ENCODE results near the gene SGK1. TPM values are rescaled to one million over a fixed set of nuclear protein-coding genes. Genes with fewer than 3 reads are reported as not detected.
"Not testable (repeated sequence)": the region's sequence is repeated elsewhere in the genome, so short reads cannot be mapped to it uniquely, and the experiment has no call there.

The SGK1 gene
- total RNA-seq, 1 experiment from 2014 or later, result 23.2 TPM

- TF ChIP-seq E2F5 (CRISPR knock-in tag; IDR thresholded peaks at IDR 0.05) (no peak), PRRX2 (CRISPR knock-in tag; IDR thresholded peaks at IDR 0.05) (no peak), RELA (CRISPR knock-in tag; IDR thresholded peaks at IDR 0.05; ENCODE audit: borderline replicate concordance) (no peak), E2F1 (CRISPR knock-in tag; IDR thresholded peaks at IDR 0.05) (no peak), IRF1 (CRISPR knock-in tag; IDR thresholded peaks at IDR 0.05) (no peak)
Observed at GRCh38 chr6:134257516-134257915, 60.4 kb downstream of the SGK1 start (continued).

DNA sequence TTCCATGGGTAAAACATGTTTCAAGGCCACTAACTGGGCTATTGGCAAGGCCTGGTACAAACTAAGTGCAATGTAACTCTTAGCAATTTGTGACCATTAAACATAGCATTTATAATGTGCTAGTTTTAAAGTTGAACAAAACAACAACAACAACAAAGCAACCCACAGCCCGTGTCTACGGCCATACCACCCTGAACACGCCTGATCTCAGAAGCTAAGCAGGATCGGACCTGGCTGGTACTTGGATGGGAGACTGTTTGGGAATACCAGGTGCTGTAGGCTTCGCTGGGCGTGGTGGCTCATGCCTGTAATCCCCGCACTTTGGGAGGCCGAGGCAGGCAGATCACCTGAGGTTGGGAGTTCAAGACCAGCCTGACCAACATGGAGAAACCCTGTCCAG, 61.0 kb downstream of the SGK1 start:
- Mint-ChIP-seq H3K27me3 (ENCODE audit: low read depth) (no peaks in the 10 kb centered on the region), H3K27ac (no peak overlapping the region)

DNA sequence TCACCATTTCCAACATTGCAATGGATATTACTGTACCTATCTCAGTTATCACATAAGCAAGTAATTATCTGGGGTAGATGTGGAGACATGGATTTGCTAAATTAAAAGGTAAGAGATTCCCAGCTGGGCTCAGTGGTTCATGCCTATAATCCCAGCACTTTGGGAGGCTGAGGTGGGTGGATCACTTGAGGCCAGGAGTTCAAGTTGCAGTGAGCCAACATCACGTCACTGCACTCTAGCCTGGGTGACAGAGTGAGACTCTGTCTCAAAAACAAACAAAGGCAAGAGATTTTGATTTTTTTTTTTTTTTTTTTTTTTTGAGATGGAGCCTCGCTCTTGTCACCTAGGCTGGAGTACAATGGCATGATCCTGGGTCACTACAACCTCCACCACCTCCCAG, 62.6 kb downstream of the SGK1 start:
- H3K9me3 Mint-ChIP-seq; POLR2A ChIA-PET; CTCF ChIA-PET; H3K27me3 Mint-ChIP-seq (ENCODE audit: low read depth); H3K27ac Mint-ChIP-seq; H3K36me3 Mint-ChIP-seq; ATAC-seq; DNase-seq (ENCODE audit: low spot score); H3K4me1 Mint-ChIP-seq; H3K4me3 Mint-ChIP-seq: not testable (repeated sequence)

More for the DNA sequence above, 61.0 kb downstream of the SGK1 start:
- TF ChIP-seq ZNF232 (CRISPR knock-in tag; IDR thresholded peaks at IDR 0.05) (0 out of 2 replicates have a peak, but pooled peaks have one; percentile 34), OVOL2 (CRISPR knock-in tag; IDR thresholded peaks at IDR 0.05; ENCODE audit: borderline replicate concordance) (no peak)
- POLR2A ChIA-PET, result no interaction called here
- H3K9me3 Mint-ChIP-seq, result peaks cover 5% of the 10 kb centered on the region; the same call in 1 of the 2 replicates
- DNase-seq (ENCODE audit: low spot score), result peak; percentile 11
- H3K4me3 Mint-ChIP-seq, result no peak overlapping the region
- no peak for ATAC-seq
- CTCF ChIA-PET, result no interaction called here
- H3K4me1 Mint-ChIP-seq, result 0 out of 2 replicates have a peak, but pooled peaks cover 5% of the 10 kb centered on the region
- no peaks in the 10 kb centered on the region for H3K36me3 Mint-ChIP-seq

- no peak overlapping the region for H3K4me3 Mint-ChIP-seq
- DNase-seq (ENCODE audit: low spot score), result no peak
- H3K27ac Mint-ChIP-seq, result no peak overlapping the region
- TF ChIP-seq IRF1 (CRISPR knock-in tag; IDR thresholded peaks at IDR 0.05), result no peak
- no peak for TF ChIP-seq GABPB1 (CRISPR knock-in tag; IDR thresholded peaks at IDR 0.05)
- no peak for TF ChIP-seq EMX1 (CRISPR knock-in tag; IDR thresholded peaks at IDR 0.05)
- TF ChIP-seq FOXP1 (CRISPR knock-in tag; IDR thresholded peaks at IDR 0.05; ENCODE audit: borderline replicate concordance), result no peak
- TF ChIP-seq ZSCAN18 (CRISPR knock-in tag; IDR thresholded peaks at IDR 0.05), result no peak
- no peak for TF ChIP-seq ZNF423 (CRISPR knock-in tag; IDR thresholded peaks at IDR 0.05)
- TF ChIP-seq MYBL2 (CRISPR knock-in tag; IDR thresholded peaks at IDR 0.05), result no peak
- no peak for TF ChIP-seq ETV6 (CRISPR knock-in tag; IDR thresholded peaks at IDR 0.05)
- no peak for TF ChIP-seq E2F1 (CRISPR knock-in tag; IDR thresholded peaks at IDR 0.05)
- TF ChIP-seq AR (CRISPR knock-in tag; IDR thresholded peaks at IDR 0.05), result no peak
- H3K36me3 Mint-ChIP-seq, result no peaks in the 10 kb centered on the region
- no peaks in the 10 kb centered on the region for H3K27me3 Mint-ChIP-seq (ENCODE audit: low read depth)
- peaks cover 8% of the 10 kb centered on the region for H3K4me1 Mint-ChIP-seq
- POLR2A ChIA-PET, result no interaction called here
- CTCF ChIA-PET, result interaction anchor here (0.6 kb wide), 1 partner anchor 25 kb away, joined by 4 read pairs; no protein-coding TSS in a partner anchor
- peaks cover 5% of the 10 kb centered on the region; the same call in 1 of the 2 replicates for H3K9me3 Mint-ChIP-seq
- ATAC-seq, result no peak
Observed at GRCh38 chr6:134254118-134254517, 63.8 kb downstream of the SGK1 start.
